Loucy (cell line): ENCODE results near the gene MRPS27.

Experiments
- EZH2phosphoT487 ChIP-seq: fragments of 200-600 bp; IDR thresholded peaks from 2 replicates; pipeline ENCODE4 v1.6.1; 2018; ENCODE audit warnings: antibody characterized with exemption, mild to moderate bottlenecking, moderate library complexity, borderline replicate concordance
- TF ChIP-seq, protein P1 (sequence below): fragments of 200-600 bp; sonication (generic); conservative IDR thresholded peaks from 2 replicates; pipeline ENCODE4 v1.5.1; 2014; ENCODE audit warnings: mild to moderate bottlenecking, antibody characterized with exemption, low read length

DNA sequence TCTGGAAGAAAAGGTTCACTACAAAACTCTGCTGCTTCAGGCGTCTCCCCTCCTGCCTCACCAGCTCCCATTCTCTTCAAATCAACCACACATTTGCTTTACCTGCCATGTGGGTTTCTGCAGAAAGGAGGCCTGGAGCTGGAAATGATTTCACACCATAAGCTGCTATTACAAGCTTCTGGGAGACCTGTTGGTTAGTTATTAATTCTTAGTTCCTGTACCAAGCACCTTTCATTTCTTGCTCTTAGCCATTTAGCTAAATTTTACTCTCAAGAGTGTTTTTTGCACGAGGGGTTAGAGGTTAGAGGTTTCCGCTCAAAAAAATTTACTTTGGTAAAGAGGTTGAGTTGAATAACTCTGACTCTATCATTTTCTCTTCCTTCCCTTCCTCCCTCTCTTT, 142.5 kb downstream of the MRPS27 start:
- TF ChIP-seq, protein P1, sequence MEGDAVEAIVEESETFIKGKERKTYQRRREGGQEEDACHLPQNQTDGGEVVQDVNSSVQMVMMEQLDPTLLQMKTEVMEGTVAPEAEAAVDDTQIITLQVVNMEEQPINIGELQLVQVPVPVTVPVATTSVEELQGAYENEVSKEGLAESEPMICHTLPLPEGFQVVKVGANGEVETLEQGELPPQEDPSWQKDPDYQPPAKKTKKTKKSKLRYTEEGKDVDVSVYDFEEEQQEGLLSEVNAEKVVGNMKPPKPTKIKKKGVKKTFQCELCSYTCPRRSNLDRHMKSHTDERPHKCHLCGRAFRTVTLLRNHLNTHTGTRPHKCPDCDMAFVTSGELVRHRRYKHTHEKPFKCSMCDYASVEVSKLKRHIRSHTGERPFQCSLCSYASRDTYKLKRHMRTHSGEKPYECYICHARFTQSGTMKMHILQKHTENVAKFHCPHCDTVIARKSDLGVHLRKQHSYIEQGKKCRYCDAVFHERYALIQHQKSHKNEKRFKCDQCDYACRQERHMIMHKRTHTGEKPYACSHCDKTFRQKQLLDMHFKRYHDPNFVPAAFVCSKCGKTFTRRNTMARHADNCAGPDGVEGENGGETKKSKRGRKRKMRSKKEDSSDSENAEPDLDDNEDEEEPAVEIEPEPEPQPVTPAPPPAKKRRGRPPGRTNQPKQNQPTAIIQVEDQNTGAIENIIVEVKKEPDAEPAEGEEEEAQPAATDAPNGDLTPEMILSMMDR: no peak
- no peak for TF ChIP-seq EZH2phosphoT487
